ENCODE results near the gene VPS13C. TPM values are rescaled to one million over a fixed set of nuclear protein-coding genes. Genes with fewer than 3 reads are reported as not detected.

Gene VPS13C, protein sequence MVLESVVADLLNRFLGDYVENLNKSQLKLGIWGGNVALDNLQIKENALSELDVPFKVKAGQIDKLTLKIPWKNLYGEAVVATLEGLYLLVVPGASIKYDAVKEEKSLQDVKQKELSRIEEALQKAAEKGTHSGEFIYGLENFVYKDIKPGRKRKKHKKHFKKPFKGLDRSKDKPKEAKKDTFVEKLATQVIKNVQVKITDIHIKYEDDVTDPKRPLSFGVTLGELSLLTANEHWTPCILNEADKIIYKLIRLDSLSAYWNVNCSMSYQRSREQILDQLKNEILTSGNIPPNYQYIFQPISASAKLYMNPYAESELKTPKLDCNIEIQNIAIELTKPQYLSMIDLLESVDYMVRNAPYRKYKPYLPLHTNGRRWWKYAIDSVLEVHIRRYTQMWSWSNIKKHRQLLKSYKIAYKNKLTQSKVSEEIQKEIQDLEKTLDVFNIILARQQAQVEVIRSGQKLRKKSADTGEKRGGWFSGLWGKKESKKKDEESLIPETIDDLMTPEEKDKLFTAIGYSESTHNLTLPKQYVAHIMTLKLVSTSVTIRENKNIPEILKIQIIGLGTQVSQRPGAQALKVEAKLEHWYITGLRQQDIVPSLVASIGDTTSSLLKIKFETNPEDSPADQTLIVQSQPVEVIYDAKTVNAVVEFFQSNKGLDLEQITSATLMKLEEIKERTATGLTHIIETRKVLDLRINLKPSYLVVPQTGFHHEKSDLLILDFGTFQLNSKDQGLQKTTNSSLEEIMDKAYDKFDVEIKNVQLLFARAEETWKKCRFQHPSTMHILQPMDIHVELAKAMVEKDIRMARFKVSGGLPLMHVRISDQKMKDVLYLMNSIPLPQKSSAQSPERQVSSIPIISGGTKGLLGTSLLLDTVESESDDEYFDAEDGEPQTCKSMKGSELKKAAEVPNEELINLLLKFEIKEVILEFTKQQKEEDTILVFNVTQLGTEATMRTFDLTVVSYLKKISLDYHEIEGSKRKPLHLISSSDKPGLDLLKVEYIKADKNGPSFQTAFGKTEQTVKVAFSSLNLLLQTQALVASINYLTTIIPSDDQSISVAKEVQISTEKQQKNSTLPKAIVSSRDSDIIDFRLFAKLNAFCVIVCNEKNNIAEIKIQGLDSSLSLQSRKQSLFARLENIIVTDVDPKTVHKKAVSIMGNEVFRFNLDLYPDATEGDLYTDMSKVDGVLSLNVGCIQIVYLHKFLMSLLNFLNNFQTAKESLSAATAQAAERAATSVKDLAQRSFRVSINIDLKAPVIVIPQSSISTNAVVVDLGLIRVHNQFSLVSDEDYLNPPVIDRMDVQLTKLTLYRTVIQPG (N-terminal part only)
- polyA plus RNA-seq (2012; ENCODE audit: insufficient read length, low read depth) = 10.7 TPM

- TF ChIP-seq TAF1 (IDR thresholded peaks at IDR 0.05; ENCODE audit: borderline replicate concordance, insufficient read depth, low read length) = peak; percentile 43; the same call in 1 of the 2 replicates
- peak; percentile 26; the same call in 1 of the 2 replicates for TF ChIP-seq SIN3A (IDR thresholded peaks at IDR 0.05; ENCODE audit: borderline replicate concordance, insufficient read depth, low read length)
- TF ChIP-seq, protein P1, sequence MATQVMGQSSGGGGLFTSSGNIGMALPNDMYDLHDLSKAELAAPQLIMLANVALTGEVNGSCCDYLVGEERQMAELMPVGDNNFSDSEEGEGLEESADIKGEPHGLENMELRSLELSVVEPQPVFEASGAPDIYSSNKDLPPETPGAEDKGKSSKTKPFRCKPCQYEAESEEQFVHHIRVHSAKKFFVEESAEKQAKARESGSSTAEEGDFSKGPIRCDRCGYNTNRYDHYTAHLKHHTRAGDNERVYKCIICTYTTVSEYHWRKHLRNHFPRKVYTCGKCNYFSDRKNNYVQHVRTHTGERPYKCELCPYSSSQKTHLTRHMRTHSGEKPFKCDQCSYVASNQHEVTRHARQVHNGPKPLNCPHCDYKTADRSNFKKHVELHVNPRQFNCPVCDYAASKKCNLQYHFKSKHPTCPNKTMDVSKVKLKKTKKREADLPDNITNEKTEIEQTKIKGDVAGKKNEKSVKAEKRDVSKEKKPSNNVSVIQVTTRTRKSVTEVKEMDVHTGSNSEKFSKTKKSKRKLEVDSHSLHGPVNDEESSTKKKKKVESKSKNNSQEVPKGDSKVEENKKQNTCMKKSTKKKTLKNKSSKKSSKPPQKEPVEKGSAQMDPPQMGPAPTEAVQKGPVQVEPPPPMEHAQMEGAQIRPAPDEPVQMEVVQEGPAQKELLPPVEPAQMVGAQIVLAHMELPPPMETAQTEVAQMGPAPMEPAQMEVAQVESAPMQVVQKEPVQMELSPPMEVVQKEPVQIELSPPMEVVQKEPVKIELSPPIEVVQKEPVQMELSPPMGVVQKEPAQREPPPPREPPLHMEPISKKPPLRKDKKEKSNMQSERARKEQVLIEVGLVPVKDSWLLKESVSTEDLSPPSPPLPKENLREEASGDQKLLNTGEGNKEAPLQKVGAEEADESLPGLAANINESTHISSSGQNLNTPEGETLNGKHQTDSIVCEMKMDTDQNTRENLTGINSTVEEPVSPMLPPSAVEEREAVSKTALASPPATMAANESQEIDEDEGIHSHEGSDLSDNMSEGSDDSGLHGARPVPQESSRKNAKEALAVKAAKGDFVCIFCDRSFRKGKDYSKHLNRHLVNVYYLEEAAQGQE (IDR thresholded peaks at IDR 0.05; ENCODE audit: insufficient read depth in 1 of 2, low read depth in 2 of 2, low read length in 2 of 2) = peak in 1 of 2 experiments; percentile 8; a peak in 1 of 4 replicates
- TF ChIP-seq FOXP2 (optimal IDR thresholded peaks at IDR 0.05; ENCODE audit: borderline replicate concordance, extremely low read depth, extremely low read length, insufficient read depth) = peak; percentile 85
- peak; percentile 71 for TF ChIP-seq POLR2AphosphoS5 (IDR thresholded peaks at IDR 0.05; ENCODE audit: low read depth, low read length)
Measured at GRCh38 chr15:62060113-62060895, at the start of gene VPS13C. VPS13C (minus strand) TSS chr15:62060447; CDS start chr15:62060374, 73 bp downstream.

DNA sequence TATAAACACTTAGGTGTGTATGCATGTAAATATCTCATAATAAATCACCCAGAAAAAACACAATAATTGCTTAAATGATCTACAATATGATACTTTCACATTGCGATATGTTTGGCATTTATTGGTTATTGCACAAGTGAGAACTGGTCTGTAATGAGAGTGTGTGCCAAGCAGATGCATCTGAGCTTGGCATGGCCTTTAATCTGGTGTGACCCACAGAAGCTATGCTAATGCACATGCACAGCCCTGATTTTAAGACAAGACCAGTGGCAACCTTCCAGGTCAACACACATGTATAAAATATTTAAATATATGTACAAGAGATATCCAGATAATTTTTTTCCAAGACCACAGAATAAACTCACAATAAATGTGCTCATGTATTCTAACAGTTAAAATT is 49.2 kb upstream of the VPS13C start:
- TF ChIP-seq FOXP2 (optimal IDR thresholded peaks at IDR 0.05; ENCODE audit: borderline replicate concordance, extremely low read depth, extremely low read length, insufficient read depth) (no peak), SIN3A (IDR thresholded peaks at IDR 0.05; ENCODE audit: borderline replicate concordance, insufficient read depth, low read length) (no peak)

DNA sequence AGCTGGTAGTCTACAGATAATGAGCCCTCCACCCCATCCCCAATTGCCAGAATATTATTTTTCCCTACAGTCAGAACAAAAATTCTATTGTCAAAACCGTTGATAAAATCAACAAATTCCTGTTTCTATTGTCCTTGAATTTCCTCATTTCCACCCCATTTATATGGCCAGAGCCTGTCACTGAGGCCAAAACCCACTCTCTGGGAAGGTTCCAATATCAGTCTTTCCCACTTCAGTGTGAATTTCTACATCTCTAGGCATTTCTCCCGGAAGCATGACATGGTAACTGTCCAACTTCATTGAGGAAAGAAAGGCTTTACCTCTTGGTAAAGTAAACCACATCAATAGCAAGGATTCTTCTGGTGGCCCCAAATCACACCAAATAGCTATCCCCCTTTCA is 48.2 kb upstream of the VPS13C start:
- no peak for TF ChIP-seq TAF1 (IDR thresholded peaks at IDR 0.05; ENCODE audit: borderline replicate concordance, insufficient read depth, low read length)
- no peak for TF ChIP-seq POLR2AphosphoS5 (IDR thresholded peaks at IDR 0.05; ENCODE audit: low read depth, low read length)
- no peak for TF ChIP-seq SIN3A (IDR thresholded peaks at IDR 0.05; ENCODE audit: borderline replicate concordance, insufficient read depth, low read length)
- TF ChIP-seq, protein P1 (IDR thresholded peaks at IDR 0.05; ENCODE audit: insufficient read depth in 1 of 2, low read depth in 2 of 2, low read length in 2 of 2) = peak in 1 of 2 experiments; percentile 67; a peak in 1 of 4 replicates

GRCh38 chr15:62107571-62108121 is 47.4 kb upstream of the VPS13C start:
- TF ChIP-seq SIN3A (IDR thresholded peaks at IDR 0.05; ENCODE audit: borderline replicate concordance, insufficient read depth, low read length) (no peak), FOXP2 (optimal IDR thresholded peaks at IDR 0.05; ENCODE audit: borderline replicate concordance, extremely low read depth, extremely low read length, insufficient read depth) (no peak), TAF1 (IDR thresholded peaks at IDR 0.05; ENCODE audit: borderline replicate concordance, insufficient read depth, low read length) (no peak), POLR2AphosphoS5 (IDR thresholded peaks at IDR 0.05; ENCODE audit: low read depth, low read length) (no peak)
- TF ChIP-seq, protein P1 (IDR thresholded peaks at IDR 0.05; ENCODE audit: insufficient read depth in 1 of 2, low read depth in 2 of 2, low read length in 2 of 2) = no peak

Data from PFSK-1 (cell line).